ENCODE results near the gene TP73.

Gene TP73

DNA sequence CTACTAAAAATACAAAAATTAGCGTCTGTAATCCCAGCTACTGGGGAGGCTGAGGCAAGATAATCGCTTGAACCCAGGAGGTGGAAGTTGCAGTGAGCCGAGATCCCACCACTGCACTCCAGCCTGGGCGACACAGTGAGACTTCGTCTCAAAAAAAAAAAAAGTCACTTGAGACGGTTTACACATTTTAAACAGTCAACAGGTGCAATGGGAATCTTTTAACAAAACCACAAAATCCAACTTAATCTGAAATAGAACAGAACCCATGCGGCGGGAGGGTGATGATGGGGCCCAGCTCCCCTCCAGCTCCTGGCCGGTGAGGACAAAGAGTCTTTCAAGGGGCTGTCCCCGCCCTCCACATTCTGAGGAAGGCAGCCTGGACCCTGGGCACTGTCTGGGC is 48.3 kb downstream of the TP73 start:
- peaks cover 1% of the 10 kb centered on the region for H3K4me1 Mint-ChIP-seq (ENCODE audit: low read depth)
- H3K4me3 Mint-ChIP-seq: no peak overlapping the region
- H3K9me3 Mint-ChIP-seq: no peaks in the 10 kb centered on the region
- H3K36me3 Mint-ChIP-seq (ENCODE audit: low read depth): no peaks in the 10 kb centered on the region
- H3K27ac Mint-ChIP-seq: no peak overlapping the region
- no peaks in the 10 kb centered on the region for H3K27me3 Mint-ChIP-seq (ENCODE audit: low read depth)

DNA sequence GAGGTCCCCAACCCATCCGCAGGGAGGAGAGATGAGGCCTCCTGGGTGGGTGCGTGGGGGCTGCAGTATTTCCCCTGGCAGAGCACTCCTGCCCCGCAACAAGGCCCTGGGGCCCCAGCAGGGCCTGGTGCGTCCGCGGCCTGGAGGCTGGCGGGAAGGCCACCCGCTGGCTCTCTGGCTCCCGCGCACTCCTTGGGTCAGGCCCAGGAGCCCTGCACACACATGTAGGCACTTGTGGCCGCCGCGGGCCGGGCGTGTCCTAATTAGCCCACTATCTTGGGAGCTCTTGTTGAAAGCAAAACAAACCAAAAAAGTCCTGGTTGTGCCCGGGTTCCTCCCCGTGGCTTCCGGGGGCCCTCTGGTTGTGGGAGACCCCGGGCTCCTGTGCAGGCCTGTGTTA is 50.2 kb downstream of the TP73 start:
- H3K27me3 Mint-ChIP-seq (ENCODE audit: low read depth): peaks cover 4% of the 10 kb centered on the region
- no peak overlapping the region for H3K27ac Mint-ChIP-seq
- no peaks in the 10 kb centered on the region for H3K9me3 Mint-ChIP-seq
- no peaks in the 10 kb centered on the region for H3K36me3 Mint-ChIP-seq (ENCODE audit: low read depth)
- H3K4me3 Mint-ChIP-seq: no peak overlapping the region
- H3K4me1 Mint-ChIP-seq (ENCODE audit: low read depth): peaks cover 1% of the 10 kb centered on the region

DNA sequence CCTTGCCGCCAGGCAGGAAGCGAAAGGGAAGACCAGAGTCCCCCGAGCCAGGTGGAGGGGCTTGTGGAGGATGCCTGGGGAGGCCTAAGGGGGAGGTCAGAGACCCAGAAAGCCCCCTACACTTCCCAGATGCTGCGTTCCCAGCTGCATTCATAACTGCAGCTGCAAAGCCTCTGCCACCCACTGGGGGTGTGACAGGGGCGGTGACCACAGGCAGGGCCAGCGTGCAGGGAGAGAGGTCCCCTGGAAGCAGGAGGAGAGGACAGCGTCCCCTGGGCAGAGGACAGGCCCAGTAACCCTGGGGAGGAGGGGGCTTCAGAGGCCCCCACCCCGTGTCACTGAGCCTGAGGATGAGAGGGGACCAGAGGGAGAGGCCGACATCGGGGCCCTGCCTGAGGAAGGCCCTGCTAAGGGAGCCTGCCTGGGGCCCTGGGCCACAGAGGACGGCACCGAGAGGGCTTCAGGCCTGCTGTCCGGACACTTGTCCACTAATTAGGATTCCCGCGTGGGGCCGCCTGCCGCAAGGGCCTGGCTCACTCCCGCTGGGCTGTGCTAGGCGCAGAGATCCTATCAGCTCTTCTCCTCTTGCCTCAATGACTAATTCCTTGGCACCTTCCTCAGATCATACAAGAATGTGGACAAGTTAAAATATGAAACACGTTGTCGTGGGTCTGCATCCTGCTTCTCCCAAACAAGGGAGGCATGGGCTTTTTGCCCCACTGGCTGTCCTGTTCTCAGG is 50.8 kb downstream of the TP73 start:
- Mint-ChIP-seq H3K27me3 (ENCODE audit: low read depth) (peaks cover 4% of the 10 kb centered on the region), H3K27ac (no peak overlapping the region), H3K36me3 (ENCODE audit: low read depth) (no peaks in the 10 kb centered on the region), H3K9me3 (no peaks in the 10 kb centered on the region), H3K4me1 (ENCODE audit: low read depth) (peaks cover 1% of the 10 kb centered on the region), H3K4me3 (no peak overlapping the region)

DNA sequence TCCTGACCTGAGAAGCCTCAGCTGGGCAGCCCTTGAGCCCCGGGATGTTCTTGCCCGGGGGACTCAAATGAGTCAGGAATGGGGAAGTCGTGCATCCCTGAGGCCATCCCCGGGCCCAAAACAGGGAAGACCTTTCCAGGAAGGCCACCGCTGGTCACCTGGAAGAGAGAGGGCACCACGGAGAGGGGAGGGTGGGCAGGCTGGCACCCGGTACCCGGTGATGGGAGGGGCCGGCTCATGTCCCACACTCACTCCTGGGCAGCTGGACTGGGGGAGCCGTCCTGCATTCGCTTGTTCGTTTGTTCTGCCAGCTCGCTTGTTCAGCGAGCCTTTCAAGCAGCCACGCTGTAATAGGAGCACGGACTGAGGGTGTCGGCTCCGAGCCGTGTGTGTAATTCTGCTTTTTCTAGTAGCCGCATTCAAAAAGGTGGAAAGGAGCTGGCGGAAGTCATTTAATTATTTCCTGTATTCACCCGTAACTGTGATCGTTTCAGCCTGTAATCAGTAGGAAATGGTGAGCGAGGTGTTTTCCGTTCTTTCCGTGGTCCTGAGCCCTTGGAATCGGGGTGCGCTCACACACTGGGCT is 51.6 kb downstream of the TP73 start:
- Mint-ChIP-seq H3K4me3 (no peak overlapping the region), H3K27ac (no peak overlapping the region), H3K4me1 (ENCODE audit: low read depth) (peaks cover 1% of the 10 kb centered on the region)

DNA sequence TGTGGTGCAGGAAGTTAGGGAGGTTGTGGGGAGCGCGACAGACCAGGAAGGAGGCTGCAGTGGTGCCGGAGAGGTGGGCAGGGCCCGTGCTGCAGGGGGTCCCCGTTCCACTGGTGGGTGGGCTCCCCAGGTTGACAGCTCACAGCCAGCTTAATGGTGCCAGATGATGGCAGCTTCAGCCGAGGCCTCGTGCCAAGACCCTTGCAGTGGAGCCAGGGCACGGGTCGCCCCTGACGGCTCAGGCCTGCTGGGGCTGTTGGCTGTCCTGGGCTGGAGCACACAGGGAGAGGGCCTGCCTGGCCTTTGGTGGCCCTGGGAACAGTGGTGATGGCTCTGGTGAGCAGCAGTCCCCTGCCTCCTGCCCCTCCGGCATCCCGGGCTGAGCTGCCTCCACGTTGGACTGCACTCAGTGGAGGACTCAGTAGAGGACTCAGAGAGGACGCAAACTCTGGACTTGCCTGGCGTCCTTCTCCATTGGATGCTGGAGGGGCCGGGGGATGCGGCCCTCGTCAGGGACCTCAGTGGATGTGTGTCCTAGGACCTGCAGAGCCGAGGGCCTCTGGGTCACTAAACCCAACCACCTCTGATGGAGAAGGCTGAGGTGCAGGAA is 53.1 kb downstream of the TP73 start:
- no peak overlapping the region for H3K4me3 Mint-ChIP-seq
- H3K9me3 Mint-ChIP-seq: no peaks in the 10 kb centered on the region
- H3K36me3 Mint-ChIP-seq (ENCODE audit: low read depth): no peaks in the 10 kb centered on the region
- peaks cover 4% of the 10 kb centered on the region for H3K27me3 Mint-ChIP-seq (ENCODE audit: low read depth)
- no peak overlapping the region for H3K27ac Mint-ChIP-seq
- H3K4me1 Mint-ChIP-seq (ENCODE audit: low read depth): peaks cover 1% of the 10 kb centered on the region

More for the DNA sequence above, 51.6 kb downstream of the TP73 start:
- no peaks in the 10 kb centered on the region for H3K36me3 Mint-ChIP-seq (ENCODE audit: low read depth)
- peaks cover 4% of the 10 kb centered on the region for H3K27me3 Mint-ChIP-seq (ENCODE audit: low read depth)
- no peaks in the 10 kb centered on the region for H3K9me3 Mint-ChIP-seq

DNA sequence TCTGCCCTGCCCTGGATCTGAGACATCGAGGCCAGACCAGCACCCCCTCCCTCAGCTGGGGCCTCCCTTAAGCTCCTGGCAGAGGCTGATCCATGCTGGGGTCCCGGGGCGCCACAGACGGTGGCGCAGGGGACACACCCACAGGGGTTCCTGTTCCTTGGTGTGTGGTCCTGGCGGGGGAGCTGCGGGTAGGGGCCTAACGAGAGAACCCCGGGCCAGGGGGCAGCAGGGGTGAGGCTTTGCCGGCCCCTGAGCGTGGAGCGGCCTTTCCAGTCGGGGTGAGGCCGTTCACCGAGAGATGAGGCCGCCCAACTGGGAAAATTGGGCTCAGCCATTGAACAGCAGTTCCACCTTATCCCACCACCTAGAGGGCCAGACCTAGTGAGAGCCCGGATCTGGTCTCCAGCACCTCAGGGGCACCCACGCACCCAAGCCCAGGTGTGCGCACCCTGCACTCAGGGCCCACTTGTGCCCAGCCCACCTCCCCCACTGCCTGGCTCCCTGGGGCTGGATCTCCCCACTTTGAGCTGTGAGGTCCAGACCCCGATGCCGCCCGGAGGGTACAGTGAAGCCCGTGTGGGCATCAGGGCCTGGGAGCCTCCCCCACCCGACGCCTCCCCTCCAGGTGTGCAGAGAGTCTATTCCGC is 54.5 kb downstream of the TP73 start:
- Mint-ChIP-seq H3K4me3 (no peak overlapping the region), H3K4me1 (ENCODE audit: low read depth) (peaks cover 1% of the 10 kb centered on the region), H3K27ac (no peak overlapping the region), H3K27me3 (ENCODE audit: low read depth) (peaks cover 4% of the 10 kb centered on the region), H3K9me3 (no peaks in the 10 kb centered on the region), H3K36me3 (ENCODE audit: low read depth) (no peaks in the 10 kb centered on the region)

DNA sequence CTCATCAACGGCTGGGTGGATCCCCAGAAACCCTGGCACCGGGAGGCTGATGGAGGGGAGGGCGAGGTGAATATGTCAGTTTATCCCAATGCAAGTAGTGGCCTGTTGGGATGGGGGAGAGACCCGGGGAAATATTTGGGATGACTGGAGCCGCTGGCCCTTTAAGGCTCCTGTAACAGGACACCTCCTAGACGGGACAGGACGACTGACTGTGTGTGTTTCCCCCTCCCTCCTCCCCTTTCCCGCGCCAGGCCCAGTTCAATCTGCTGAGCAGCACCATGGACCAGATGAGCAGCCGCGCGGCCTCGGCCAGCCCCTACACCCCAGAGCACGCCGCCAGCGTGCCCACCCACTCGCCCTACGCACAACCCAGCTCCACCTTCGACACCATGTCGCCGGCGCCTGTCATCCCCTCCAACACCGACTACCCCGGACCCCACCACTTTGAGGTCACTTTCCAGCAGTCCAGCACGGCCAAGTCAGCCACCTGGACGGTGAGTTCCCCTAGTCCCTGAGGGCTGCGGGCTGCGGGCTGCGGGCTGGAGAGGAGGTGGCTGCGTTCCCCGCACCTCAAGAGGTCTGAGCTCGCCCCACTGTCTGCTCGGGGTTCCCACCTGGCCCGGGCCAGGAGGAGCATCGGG is 55.1 kb downstream of the TP73 start:
- no peak overlapping the region for H3K4me3 Mint-ChIP-seq
- no peaks in the 10 kb centered on the region for H3K9me3 Mint-ChIP-seq
- H3K27ac Mint-ChIP-seq: no peak overlapping the region
- peaks cover 4% of the 10 kb centered on the region for H3K27me3 Mint-ChIP-seq (ENCODE audit: low read depth)
- H3K4me1 Mint-ChIP-seq (ENCODE audit: low read depth): peaks cover 1% of the 10 kb centered on the region
- no peaks in the 10 kb centered on the region for H3K36me3 Mint-ChIP-seq (ENCODE audit: low read depth)

DNA sequence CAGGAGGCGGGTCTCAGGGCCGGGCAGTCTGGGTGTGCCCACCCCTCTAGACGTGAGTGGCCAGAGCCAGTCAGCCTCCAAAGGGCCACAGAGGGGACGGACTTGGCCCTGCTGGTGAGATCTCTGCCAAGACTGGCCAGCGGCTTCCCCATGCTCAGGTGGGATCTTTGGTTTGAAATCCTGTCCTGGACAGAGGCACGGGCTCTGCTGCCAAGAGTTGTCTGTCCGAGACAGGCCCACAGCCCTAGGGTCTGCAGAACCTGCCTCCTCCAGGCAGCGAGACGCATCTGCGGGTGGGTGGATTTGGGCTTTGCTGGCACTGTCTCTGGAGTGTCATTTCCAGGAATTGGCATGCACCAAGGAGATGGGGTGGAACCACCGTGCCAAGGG is 55.6 kb downstream of the TP73 start:
- H3K36me3 Mint-ChIP-seq (ENCODE audit: low read depth): no peaks in the 10 kb centered on the region
- H3K4me3 Mint-ChIP-seq: no peak overlapping the region
- H3K27ac Mint-ChIP-seq: no peak overlapping the region
- peaks cover 4% of the 10 kb centered on the region for H3K27me3 Mint-ChIP-seq (ENCODE audit: low read depth)
- H3K4me1 Mint-ChIP-seq (ENCODE audit: low read depth): peaks cover 1% of the 10 kb centered on the region
- no peaks in the 10 kb centered on the region for H3K9me3 Mint-ChIP-seq

DNA sequence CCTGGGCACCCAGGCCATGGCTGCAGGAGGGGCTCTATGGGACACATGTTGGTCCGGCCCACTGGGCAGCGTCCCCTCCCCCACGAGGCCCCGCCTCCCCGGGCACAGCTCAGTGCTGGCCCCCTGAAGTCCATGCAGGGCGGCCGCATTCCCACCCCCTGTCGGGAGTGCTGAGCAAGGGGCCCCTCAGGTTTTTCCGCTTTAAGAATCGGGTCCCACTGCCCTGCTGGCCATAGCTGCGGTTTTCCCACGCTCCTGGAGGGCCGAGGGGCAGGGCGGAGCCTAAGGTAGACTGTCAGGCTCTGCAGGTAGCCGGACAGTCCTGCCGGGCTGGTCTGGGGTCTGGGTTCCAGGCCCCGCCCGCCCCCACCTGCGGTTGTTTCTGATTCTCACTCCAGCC is 56.5 kb downstream of the TP73 start:
- H3K4me3 Mint-ChIP-seq: no peak overlapping the region
- H3K36me3 Mint-ChIP-seq (ENCODE audit: low read depth): no peaks in the 10 kb centered on the region
- H3K27me3 Mint-ChIP-seq (ENCODE audit: low read depth): peaks cover 4% of the 10 kb centered on the region
- H3K27ac Mint-ChIP-seq: no peak overlapping the region
- no peaks in the 10 kb centered on the region for H3K9me3 Mint-ChIP-seq
- H3K4me1 Mint-ChIP-seq (ENCODE audit: low read depth): peaks cover 1% of the 10 kb centered on the region

DNA sequence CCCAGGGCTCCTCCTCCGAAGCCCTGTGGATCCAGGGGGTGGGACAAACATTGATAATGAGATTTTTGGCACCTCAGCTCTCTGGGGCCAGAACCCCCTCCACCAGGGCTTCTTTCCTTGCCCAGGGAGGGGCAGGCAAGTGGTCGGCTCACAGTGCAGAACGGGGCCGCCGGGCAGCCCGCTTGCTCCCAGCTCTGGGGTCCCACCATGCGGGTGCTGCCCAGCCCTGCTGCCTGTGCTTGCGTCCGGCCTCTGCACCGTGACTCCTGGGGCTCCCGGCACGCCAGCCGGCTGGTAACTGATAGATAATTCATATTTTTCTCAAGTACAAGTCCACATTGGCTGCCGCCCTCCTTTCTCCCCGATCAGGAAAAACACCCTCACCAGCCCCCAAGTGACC is 57.9 kb downstream of the TP73 start:
- Mint-ChIP-seq H3K27ac (no peak overlapping the region), H3K36me3 (ENCODE audit: low read depth) (no peaks in the 10 kb centered on the region), H3K9me3 (no peaks in the 10 kb centered on the region), H3K4me1 (ENCODE audit: low read depth) (no peaks in the 10 kb centered on the region), H3K27me3 (ENCODE audit: low read depth) (peaks cover 4% of the 10 kb centered on the region), H3K4me3 (no peak overlapping the region)

DNA sequence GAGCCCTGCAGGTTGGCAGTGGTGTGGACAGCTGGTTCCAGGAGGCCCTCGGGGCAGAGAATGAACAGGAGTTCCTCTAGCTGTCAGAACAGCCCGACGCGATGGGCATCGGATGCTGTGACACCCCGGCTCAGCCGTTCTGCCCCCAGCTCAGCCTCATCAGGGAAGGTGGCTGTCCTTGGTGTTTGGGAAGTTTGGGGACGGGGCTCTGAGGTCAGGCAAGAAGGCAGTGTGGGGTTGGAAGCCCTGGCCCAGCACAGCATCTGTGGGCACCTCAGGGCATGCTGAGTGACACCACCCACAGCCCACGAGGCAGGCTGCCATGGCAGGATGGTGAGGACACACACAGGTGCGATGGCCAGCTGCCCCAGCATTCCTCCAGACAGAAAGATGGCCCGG is 59.1 kb downstream of the TP73 start:
- H3K27ac Mint-ChIP-seq: no peak overlapping the region
- no peak overlapping the region for H3K4me3 Mint-ChIP-seq
- peaks cover 4% of the 10 kb centered on the region for H3K27me3 Mint-ChIP-seq (ENCODE audit: low read depth)
- no peaks in the 10 kb centered on the region for H3K4me1 Mint-ChIP-seq (ENCODE audit: low read depth)
- H3K36me3 Mint-ChIP-seq (ENCODE audit: low read depth): no peaks in the 10 kb centered on the region
- no peaks in the 10 kb centered on the region for H3K9me3 Mint-ChIP-seq

DNA sequence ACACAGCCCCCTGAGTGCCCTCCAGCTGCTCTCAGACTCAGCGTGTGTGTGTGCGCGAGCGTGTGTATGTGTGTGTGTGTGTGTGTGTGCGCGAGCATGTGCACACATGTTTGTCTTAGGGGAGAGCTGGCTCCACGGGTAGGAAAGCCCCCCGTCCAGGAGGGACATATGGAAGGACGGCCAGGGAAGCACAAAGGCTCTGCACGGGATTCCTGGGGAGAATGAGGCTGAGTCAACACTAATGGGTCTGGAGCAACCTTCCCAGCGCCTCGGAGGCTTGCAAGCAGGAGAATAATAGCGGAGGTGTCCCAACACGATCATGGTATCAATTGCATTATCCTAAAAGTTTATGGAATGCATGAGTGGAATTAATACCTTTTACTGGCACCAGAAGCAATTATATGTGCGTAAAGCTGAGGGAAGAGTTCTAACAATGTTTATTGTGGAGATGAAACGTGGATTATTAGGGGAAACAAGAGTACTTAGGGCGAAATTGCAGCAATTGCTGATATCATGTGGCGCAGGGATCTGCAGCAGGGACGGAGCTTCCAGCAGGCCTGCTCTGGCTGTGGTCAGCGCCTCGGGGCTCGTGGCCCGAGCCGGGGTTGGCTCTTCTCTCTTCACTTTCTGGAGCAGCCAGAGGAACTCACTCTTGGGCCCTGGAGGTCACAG is 59.6 kb downstream of the TP73 start:
- H3K4me3 Mint-ChIP-seq: no peak overlapping the region
- H3K36me3 Mint-ChIP-seq (ENCODE audit: low read depth): no peaks in the 10 kb centered on the region
- H3K27ac Mint-ChIP-seq: no peak overlapping the region
- H3K27me3 Mint-ChIP-seq (ENCODE audit: low read depth): peaks cover 4% of the 10 kb centered on the region
- H3K4me1 Mint-ChIP-seq (ENCODE audit: low read depth): no peaks in the 10 kb centered on the region
- H3K9me3 Mint-ChIP-seq: no peaks in the 10 kb centered on the region

DNA sequence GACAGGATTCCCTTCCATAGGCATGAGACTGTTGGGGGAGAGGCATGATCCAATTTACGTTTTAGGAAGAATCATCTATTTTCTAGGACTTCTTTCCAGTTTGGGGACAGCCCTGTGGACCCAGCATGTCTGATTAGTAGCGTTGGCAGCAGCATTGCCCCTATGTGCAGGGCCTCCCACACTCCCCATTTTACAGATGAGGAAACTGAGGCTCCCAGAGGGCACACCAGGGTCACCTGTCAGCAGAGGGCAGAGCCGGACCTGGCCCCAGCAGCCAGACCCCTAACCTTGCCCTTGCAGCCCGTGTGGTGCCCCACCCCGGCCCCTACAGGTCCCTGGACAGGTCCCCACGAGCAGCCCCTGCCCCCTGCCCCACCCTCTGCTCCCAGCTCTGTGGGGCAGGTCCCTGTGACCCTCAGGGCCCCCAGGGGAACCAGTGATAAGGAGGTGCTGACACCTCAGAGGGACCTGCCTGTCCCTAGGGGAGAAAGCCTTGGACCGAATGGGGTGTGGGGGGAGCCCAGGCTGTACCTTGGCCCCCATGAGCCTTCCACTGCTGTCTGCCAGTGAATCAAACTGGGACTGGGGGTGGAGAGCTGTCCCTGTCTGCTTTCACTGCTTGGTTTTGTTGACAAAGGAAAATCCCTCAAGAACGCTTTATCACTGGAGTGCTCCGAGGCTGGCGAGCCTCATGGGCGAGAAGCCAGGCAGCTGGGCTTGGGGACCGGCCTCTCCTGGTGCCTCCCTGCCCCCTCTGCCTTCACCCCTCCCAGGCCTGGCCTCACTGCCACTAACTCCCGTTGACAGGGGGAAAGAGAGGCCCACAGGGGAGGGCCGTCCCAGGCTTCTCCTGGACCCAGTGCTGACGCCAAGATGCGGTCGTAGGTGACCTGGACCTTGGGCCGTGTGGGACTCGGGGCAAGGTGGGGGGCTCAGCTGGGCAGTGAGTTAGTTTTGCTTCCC is 60.5 kb downstream of the TP73 start:
- Mint-ChIP-seq H3K27ac (no peak overlapping the region), H3K27me3 (ENCODE audit: low read depth) (no peaks in the 10 kb centered on the region), H3K4me3 (no peak overlapping the region), H3K36me3 (ENCODE audit: low read depth) (no peaks in the 10 kb centered on the region), H3K4me1 (ENCODE audit: low read depth) (no peaks in the 10 kb centered on the region), H3K9me3 (no peaks in the 10 kb centered on the region)

Measured in T-helper 1 cell treated with Interleukin-12 subunit alpha and Interleukin-12 subunit beta and Interleukin-4 antibody, amounts not matched to agents 30 μg/mL and 1 μg/mL, for 36 hours (primary cell).